Measurements from ENCODE around the gene SECISBP2L.

GRCh38 chr15:48939648-48940047 lies 106.6 kb downstream of the SECISBP2L start:
- TF ChIP-seq CTCF (IDR thresholded peaks at IDR 0.05) (no peak), EP300 (IDR thresholded peaks at IDR 0.05) (no peak), POLR2A (IDR thresholded peaks at IDR 0.05; ENCODE audit: low read depth) (no peak), POLR2AphosphoS5 (IDR thresholded peaks at IDR 0.05) (no peak)

Measured in esophagus muscularis mucosa (tissue), 4 donors.